Amygdala (tissue), 56 donors: ENCODE results near the gene YLPM1.
A peak's percentile ranks its signal among the peaks of the same experiment; 100 is the strongest.

Source experiments
- DNase-seq, 56 donors: peaks; one replicate each; lab custom pipeline; 2025; lab: John Stamatoyannopoulos, UW

The YLPM1 gene

DNA sequence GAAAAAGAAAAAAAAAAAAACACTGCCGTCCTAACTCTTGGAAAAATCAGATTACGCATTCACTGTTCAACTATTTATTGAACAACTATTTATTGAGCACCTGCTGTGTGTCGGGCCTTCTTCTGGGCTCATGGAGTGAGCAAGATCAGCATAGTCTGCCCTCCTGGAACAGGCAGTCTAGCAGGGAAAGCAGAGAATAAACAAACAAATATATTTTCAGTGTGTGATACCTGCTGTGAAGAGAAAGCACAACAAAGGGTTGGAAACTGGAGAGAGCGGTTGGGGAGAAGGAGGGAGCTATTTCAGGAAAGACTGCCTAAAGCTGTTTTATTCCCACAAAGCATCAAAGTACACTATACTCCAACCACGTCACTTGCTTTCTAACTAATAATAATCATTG, 102.0 kb downstream of the YLPM1 start:
- no peak for DNase-seq

DNA sequence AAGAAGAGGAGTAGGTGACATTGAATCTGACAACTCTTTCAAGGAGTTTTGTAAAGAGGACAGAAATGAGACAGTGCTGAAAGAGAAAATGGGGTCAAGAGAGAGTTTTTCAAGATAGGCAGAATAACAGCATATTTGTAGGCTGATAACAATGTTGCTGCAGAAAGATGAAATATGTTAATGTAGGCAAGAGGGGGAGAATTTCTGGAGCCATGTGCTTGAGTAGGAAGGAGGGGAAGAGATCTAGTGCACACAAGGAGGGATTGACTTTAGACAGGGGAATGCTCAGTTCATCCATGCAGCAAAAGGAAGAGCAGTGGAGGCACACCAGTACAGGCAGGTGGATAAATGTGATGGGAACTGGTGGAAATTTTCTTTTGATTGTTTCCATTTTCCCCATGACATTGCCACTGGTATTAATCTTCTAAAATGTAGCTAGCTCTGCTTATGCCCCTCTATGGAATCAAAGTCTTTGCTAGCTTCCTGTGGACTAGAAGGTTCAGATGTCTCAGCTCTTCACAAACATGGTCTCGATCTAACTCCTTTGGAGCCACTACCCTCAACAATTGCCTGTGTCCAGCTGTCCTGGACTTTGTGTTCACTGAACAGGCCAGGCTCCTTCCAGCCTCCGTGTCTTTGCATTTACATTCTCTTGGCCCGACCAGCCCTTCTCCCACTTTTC, 103.7 kb downstream of the YLPM1 start:
- no peak for DNase-seq

DNA sequence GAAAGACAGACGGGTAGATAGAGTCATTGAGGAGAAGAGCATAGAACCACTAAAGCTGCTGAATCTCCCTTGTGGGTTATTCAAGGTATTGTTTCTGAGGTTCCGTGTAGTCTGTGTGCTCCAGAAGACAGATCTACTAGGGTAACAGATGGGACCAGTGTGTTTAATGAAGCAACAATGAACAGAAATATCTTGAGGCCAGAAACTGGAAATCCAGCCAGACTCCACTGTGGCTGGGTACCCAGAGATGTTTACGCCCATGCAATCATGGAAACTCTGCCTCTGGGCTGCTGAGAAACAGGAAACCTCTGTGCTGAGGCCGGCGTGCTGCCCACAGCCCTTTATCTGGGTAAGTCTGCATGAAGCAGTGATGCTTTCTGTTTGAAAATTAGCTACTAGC, 104.6 kb downstream of the YLPM1 start:
- peak in 34 of 56 donors; percentile 2 to 63 (median 23) for DNase-seq

DNA sequence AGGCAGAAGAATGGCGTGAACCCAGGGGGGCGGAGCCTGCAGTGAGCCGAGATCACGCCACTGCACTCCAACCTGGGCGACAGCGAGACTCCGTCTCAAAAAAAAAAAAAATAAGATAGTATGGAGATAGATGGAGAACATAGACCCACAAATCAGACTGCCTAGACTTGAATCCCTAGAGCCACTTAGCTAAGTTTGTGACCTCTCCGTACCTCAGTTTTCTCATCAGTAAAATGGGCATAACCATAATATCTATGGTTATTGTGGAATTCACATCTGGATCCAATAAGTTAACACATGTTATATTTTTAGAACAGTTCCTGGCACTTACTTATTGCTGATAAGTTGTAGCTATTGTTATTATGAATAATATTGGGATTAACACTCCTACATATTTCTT, 105.6 kb downstream of the YLPM1 start:
- no peak for DNase-seq

DNA sequence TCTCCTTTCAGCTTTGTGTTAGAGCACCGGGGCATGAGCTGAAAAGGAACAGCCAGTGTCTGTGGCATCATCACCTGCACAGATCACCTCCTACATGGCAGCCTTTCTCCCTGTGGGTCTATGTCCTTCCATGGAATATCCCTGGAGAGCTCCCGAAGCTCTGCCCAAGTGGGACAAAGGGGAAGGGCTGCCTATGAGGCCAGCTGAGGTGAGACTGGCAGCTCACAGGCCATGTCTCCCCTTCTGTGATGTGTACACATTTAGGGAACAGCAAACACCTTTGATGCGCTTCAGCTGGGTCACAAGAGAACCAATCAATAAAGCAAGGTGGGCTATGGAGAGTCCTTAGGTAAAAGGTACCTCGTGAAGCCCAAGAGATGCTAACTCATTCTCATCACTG, 108.7 kb downstream of the YLPM1 start:
- DNase-seq, result no peak

DNA sequence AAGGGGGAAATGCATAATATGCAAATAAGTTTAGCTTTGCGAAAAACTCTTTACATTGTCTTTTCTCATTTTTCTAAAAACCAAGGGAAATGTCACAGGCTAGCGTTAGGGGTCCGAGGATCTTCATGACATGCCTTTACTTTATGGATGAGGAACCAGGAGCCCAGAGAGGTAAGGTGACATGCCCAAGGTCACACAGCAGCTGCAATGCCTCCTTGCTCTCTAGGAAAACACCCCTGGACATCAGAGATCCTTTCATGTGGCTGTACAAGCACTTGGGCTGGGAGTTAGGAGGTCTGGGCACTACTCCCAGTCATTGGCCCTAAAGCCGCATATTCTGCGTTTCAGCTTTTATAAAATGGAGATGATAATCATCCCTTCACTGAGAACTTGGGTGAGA, 112.1 kb downstream of the YLPM1 start:
- DNase-seq, result no peak

DNA sequence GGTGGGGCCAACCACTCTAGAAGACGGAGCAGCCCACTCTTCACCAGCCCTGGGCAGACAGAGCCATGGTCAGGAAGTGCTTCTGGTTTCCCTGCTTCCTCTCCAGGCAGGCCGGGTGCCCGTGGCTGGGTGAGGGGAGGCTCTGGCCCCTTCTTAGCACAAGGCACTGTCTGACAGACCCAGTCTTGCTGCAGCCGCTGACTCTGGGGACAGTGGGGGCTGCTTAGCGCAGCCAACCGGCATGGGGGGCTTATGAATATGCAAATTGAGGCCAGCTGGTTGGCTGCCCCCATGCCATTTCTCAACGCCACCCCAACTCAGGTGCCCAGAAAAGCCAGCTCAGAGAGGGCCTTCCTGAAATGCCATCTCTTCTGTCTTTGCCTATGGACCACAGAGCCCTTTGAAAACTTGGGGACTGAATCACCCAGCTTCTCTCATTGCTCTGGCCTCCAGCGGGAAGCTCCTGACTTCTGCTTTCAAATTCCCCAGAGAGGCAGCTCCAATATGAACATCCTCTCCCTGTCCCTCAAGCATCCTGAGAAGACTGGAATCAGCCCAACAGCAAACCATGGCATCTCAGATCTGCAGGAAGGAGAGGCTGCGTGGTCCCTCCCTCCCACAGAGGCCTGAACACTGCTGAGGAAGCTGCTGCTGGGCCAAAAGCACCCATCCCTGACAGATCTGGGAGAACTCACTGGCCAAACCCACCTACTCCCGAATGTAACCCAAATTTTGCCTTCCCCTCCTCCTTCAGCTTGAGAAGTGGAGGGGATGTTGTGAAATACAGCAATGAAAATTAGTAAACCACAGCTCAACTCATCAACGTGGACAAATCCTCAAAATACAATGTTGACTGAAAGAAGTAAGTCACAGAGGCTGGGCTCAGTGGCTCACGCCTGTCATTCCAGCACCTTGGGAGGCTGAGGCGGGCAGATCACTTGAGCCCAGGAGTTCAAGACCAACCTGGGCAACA, 113.1 kb downstream of the YLPM1 start, which contains the start of gene PROX2:
Gene PROX2, minus strand, starts transcription at position 205 of the 973 bp plus-strand sequence. CDS start 12,311 bp downstream, outside the sequence.
- peak in 11 of 56 donors; percentile 1 to 22 (median 9) for DNase-seq

DNA sequence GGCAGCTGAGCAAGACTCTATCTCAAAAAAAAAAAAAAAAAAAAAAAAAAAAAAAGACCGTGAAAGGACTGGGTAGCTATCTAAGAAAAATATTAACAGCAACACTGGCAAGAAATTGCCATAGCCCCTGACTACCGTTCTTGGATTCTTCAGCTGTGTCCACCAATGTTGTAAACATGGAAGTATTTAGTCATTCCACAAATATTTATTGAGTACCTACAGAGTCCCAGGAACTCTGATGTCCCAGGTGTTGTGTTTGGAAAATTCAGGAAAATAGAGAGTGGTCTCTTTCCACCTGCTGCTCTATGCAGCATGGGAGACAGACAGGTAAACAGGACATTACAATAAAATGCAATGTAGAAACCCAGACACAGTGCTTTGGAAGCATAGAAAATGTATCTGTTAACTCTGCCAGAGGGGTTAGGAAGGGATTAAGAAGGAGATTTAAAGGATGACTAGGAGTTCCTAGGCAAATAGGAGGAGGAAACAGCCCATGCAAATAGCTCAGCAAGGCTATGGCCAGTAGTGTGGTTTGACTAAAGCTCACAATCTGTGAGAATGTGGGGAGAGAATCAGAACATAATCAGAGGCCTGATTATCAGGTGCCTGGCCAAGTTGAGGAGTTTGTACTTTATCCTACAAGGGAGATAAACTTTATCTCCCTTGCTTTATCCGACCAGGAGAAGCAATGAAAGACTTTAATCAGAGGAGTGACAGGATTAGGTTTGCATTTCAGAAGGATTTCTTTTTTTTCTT, 116.5 kb downstream of the YLPM1 start:
- DNase-seq, result no peak

DNA sequence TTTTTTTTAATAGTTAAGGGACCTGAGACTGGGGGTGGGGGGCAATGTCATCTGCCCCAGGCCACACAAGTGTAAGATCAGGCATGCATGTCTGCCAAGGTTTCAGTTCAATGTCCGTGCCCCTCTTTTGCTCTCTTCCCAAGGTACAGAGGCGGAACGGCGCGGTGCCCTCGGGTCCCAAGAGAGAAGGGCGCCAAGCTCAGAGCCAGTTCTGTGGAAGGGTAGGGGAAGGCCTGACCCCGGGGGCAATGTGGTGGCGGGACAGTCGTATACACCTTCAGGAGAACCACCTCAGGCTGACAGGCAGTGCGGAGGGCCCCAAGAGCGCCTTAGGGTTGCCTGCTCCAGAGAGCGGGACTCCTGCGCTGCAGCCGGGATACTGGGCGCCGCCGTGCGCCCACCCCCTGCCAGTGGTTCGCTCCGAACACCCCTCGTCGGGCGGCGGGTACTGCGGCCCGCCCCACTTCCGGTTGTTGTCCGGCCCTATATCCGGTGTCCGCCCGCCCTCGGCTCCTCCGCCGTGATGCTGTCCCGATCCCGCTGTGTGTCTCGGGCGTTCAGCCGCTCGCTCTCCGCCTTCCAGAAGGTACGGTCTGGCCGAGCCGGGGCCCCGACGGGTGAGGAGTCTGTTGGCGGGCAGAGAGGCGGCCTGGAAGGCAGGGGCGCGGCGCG, 118.5 kb downstream of the YLPM1 start, which contains the start of gene DLST:
Gene DLST, plus strand, starts transcription at position 486 of the 672 bp plus-strand sequence. Its CDS starts 38 bp downstream, at position 524.
- DNase-seq, result peak; percentile 31 to 88 (median 74)

DNA sequence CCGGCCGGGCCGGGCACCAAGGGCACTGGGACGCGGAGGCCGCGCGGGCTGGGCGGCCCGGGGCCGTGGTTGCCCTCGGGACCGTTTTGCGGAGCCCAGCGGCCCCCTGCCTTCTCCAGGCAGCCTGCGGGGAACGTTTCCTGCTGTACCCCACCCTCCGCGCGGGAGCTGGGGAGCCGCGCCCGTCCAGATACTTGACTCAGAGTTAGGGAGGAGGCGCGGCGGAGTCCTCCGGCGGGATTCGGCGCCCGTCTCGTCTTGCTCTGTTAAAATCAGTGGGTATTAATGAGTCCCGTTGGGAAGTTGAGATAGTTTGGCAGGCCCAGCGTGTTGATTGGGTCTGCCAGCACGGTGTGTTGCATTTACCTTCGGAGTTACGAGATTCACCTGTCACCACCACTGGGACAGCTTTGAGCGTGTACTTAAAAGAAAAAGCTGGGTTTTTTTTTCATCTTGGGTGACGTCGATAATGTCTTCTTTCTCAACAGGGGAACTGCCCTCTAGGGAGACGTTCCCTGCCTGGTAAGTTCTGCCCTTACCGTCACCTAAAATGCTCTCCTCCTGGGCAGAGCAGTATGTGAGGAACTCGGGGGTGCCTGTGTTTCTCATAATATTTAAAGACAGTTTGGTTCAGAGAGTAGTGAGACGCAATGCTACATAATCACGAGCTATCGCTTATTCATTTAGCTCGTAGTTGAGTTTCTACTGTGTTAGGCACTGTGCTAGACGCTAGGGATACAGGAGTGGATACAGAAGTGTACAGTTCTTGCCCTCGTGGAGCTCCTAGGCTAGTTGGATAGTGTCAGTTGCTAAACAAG, 119.2 kb downstream of the YLPM1 start:
- peak in 6 of 56 donors; percentile 48 to 61 (median 52) for DNase-seq
